GM12801 (cell line): ENCODE data around the gene PHKB.

Experiments used
- TF ChIP-seq, protein P1 (sequence below): IDR thresholded peaks from one replicate; pipeline ENCODE4 v1.5.1; 2011; ENCODE audit warnings: control low read depth; ENCODE audit not compliant: insufficient read length; ENCODE audit errors: extremely low read depth

PHKB gene

GRCh38 chr16:47448830-47449575 is 12.1 kb upstream of the PHKB start:
- TF ChIP-seq, protein P1, sequence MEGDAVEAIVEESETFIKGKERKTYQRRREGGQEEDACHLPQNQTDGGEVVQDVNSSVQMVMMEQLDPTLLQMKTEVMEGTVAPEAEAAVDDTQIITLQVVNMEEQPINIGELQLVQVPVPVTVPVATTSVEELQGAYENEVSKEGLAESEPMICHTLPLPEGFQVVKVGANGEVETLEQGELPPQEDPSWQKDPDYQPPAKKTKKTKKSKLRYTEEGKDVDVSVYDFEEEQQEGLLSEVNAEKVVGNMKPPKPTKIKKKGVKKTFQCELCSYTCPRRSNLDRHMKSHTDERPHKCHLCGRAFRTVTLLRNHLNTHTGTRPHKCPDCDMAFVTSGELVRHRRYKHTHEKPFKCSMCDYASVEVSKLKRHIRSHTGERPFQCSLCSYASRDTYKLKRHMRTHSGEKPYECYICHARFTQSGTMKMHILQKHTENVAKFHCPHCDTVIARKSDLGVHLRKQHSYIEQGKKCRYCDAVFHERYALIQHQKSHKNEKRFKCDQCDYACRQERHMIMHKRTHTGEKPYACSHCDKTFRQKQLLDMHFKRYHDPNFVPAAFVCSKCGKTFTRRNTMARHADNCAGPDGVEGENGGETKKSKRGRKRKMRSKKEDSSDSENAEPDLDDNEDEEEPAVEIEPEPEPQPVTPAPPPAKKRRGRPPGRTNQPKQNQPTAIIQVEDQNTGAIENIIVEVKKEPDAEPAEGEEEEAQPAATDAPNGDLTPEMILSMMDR = no peak

DNA sequence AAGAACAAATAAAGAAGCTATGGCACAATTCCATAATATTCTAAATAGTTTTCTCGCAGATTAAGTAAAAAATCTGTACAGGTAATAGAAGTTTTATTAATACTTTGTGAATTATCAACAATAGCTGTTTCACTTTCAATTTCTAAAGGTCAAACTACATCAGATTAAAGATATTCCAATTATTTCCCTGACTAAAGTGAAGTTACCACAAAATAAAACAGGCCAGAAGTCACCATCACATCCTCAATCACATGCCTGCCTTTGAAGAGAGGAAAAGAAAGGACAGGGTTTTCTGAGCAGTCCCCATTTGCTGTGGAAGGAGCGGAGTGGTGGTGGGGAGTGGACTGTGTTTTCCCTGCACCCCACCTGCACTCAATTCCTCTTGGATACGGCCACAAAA is 11.3 kb upstream of the PHKB start:
- TF ChIP-seq, protein P1 = no peak

DNA sequence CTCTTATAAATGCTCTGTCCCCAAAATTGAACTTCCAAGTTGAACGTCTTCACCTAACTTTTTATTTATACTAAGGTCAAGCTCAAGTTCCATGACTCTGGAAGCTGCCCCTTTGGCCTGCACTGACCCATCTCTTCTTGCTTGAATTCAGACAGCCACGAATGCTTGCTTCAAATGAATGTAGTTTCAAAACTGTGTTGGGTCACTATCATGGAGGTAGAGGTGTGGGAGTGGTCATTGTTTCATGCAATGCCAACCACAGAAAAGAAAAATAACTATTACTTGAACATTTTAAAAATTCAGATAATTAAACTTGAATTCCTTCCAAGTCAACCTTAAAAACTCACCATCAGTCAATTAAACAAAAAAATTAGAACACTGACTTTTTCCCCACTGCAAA is 2.8 kb upstream of the PHKB start:
- TF ChIP-seq, protein P1 = no peak

DNA sequence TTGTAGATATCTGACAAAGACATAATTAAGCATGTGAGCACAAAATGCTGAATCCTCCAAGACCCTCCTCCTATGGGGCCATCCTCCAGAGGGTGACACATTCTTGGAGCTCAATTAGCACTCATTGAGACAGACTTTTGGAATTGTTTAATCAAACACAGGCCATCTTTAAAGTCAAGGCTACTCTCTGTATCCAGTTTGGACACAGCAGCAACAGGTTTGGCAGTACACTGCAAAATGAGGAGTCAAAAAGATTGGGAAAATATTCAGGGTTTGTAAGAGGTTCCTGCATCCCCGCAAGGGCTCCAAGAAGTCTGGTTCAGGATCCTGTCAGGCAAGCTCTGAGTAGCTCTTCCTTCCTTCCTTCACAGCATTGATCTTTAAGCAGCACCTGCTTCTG is 1.5 kb upstream of the PHKB start:
- TF ChIP-seq, protein P1 = no peak

- TF ChIP-seq, protein P1 = no peak
These were observed 796 bp upstream of the PHKB start for GRCh38 chr16:47460359-47460710.

GRCh38 chr16:47461598-47462266 is 601 bp downstream of the PHKB start:
- TF ChIP-seq, protein P1 = no peak

- TF ChIP-seq, protein P1 = no peak
These were observed 2.9 kb downstream of the PHKB start for GRCh38 chr16:47463771-47464624.
